H1 (cell line): ENCODE results near the gene ITM2B. TPM values are rescaled to one million over a fixed set of nuclear protein-coding genes. Genes with fewer than 3 reads are reported as not detected.

Experiments used
- EZH2 ChIP-seq: fragments of 200-600 bp; sonication (generic); IDR thresholded peaks from 2 replicates; pipeline ENCODE4 v1.7.1; 2012; ENCODE audit warnings: low read depth, mild to moderate bottlenecking, moderate library complexity, low read length, inconsistent platforms; ENCODE audit not compliant: severe bottlenecking
- MAFK ChIP-seq: IDR thresholded peaks from 2 replicates; pipeline ENCODE4 v1.6.1; 2012; ENCODE audit warnings: low read depth, mild to moderate bottlenecking, improper control_type of control experiment, low read length
- TCF12 ChIP-seq: IDR thresholded peaks from 2 replicates; pipeline ENCODE4 v1.6.1; 2011; ENCODE audit warnings: low read depth, mild to moderate bottlenecking, low read length
- polyA plus RNA-seq, 7 experiments: library from polyadenylated mRNA; depleted of rRNA in 3 of 7; stranded (reverse) in 5 of 7; unstranded in 2 of 7; fragments of >200 nt in 5 of 7; fragments of 200-250 nt in 2 of 7; gene quantifications; 1 replicate in 5 of 7; 2 replicates in 1 of 7; 4 replicates in 1 of 7; pipeline versions ENCODE4 v1.2.1 to v1.2.3, GENCODE V29; 2011 to 2013; ENCODE audit warnings: missing spikeins in 2 of 7, mixed read lengths in 2 of 7
- total RNA-seq: library from RNA; stranded (reverse); fragmentation: NEBNext Ultra II Directional; extraction: Animal tissue kit (Norgen Biotek cat#: 25700); gene quantifications from 2 replicates; pipeline ENCODE4 v1.2.1, GENCODE V29; 2021
- TF ChIP-seq, protein P1 (sequence below), 3 experiments: IDR thresholded peaks; 1 replicate in 2 of 3; 2 replicates in 1 of 3; pipeline versions ENCODE4 v1.5.1 to v1.6.1; 2011; ENCODE audit warnings: low read length in 3 of 3, mild to moderate bottlenecking in 3 of 3, inconsistent platforms in 2 of 3, low read depth in 1 of 3, moderate library complexity in 1 of 3; ENCODE audit not compliant: insufficient read depth in 1 of 3; ENCODE audit errors: control extremely low read depth in 1 of 3

Gene ITM2B
- total and polyA plus RNA-seq, 2 of the 8 experiments (the other 6 are each of a cell fraction or from before 2014, with no cell fraction given) = 132 to 184 TPM

DNA sequence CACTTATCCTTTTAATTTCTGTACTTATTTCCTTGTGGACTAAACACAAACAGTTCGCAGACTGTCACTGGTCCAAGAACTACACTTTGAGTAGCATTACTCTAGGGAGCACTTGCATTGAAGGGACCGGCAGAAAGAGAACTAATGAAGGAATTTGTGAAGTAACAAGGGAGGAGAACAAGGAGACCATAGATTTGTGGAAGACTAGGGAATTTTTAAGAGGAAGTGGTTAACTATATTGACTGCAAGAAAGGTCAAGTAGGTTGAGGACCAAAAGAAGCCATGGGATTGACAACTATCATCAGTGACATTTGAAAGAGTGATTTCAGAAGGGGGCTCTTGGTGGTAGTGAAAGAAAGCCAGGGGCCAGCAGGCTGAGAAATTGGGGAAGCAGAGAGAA, 66.6 kb downstream of the ITM2B start (continued):
- TF ChIP-seq, protein P1, sequence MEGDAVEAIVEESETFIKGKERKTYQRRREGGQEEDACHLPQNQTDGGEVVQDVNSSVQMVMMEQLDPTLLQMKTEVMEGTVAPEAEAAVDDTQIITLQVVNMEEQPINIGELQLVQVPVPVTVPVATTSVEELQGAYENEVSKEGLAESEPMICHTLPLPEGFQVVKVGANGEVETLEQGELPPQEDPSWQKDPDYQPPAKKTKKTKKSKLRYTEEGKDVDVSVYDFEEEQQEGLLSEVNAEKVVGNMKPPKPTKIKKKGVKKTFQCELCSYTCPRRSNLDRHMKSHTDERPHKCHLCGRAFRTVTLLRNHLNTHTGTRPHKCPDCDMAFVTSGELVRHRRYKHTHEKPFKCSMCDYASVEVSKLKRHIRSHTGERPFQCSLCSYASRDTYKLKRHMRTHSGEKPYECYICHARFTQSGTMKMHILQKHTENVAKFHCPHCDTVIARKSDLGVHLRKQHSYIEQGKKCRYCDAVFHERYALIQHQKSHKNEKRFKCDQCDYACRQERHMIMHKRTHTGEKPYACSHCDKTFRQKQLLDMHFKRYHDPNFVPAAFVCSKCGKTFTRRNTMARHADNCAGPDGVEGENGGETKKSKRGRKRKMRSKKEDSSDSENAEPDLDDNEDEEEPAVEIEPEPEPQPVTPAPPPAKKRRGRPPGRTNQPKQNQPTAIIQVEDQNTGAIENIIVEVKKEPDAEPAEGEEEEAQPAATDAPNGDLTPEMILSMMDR (IDR thresholded peaks at IDR 0.05; ENCODE audit: control extremely low read depth in 1 of 3, insufficient read depth in 1 of 3, low read depth in 1 of 3, low read length in 3 of 3) = no peak
- TF ChIP-seq TCF12 (no peak), MAFK (no peak), EZH2 (no peak)
